Keratinocyte (primary cell): ENCODE data around the gene MCM10. TPM values are rescaled to one million over a fixed set of nuclear protein-coding genes. Genes with fewer than 3 reads are reported as not detected.

Experiments used
- DNase-seq: peaks from one replicate; pipeline ENCODE4 v3.0.0-alpha.2; 2011; ENCODE audit warnings: low read depth, missing footprints, low spot score
- FAIRE-seq: peaks from 2 replicates; lab custom pipeline; 2011; peaks lifted over from hg19 to GRCh38; lab: Jason Lieb, UNC
- H2AFZ ChIP-seq: 2 replicates; pipeline ENCODE4 v1.6.0; 2012; ENCODE audit warnings: low read length, control low read depth, inconsistent platforms; ENCODE audit not compliant: control insufficient read depth
- H3K27ac ChIP-seq: 2 replicates; pipeline ENCODE4 v1.5.1; 2011; ENCODE audit warnings: low read length; ENCODE audit not compliant: control insufficient read depth, insufficient read depth
- H3K27me3 ChIP-seq: 3 replicates; pipeline ENCODE4 v1.6.0; 2011; ENCODE audit warnings: low read length; ENCODE audit not compliant: control insufficient read depth, insufficient read depth; ENCODE audit errors: extremely low read depth
- H3K36me3 ChIP-seq, 2 experiments: 2 replicates in 1 of 2; 3 replicates in 1 of 2; pipeline ENCODE4 v1.5.1; 2011; ENCODE audit warnings: low read length in 2 of 2, mild to moderate bottlenecking in 1 of 2; ENCODE audit not compliant: control insufficient read depth in 2 of 2, insufficient read depth in 2 of 2; ENCODE audit errors: extremely low read depth in 1 of 2
- H3K4me1 ChIP-seq: 3 replicates; pipeline ENCODE4 v1.5.1; 2011; ENCODE audit warnings: low read length; ENCODE audit not compliant: control insufficient read depth, insufficient read depth; ENCODE audit errors: extremely low read depth
- H3K4me2 ChIP-seq: 3 replicates; pipeline ENCODE4 v1.6.0; 2011; ENCODE audit warnings: low read depth, low read length; ENCODE audit not compliant: control insufficient read depth, insufficient read depth; ENCODE audit errors: extremely low read depth
- H3K4me3 ChIP-seq, 3 experiments: fragments of 200-600 bp in 1 of 3; sonication (generic) in 1 of 3; 2 replicates in 2 of 3; 3 replicates in 1 of 3; pipeline ENCODE4 v1.5.1; 2011 to 2016; ENCODE audit warnings: low read length in 3 of 3, mild to moderate bottlenecking in 3 of 3, control low read depth in 2 of 3, inconsistent platforms in 1 of 3, low read depth in 1 of 3, mixed read lengths in 1 of 3, mixed run types in 1 of 3, moderate library complexity in 1 of 3; ENCODE audit not compliant: control insufficient read depth in 2 of 3, insufficient read depth in 2 of 3; ENCODE audit errors: extremely low read depth in 1 of 3
- H3K79me2 ChIP-seq: 2 replicates; pipeline ENCODE4 v1.6.0; 2012; ENCODE audit warnings: low read length; ENCODE audit not compliant: control insufficient read depth, insufficient read depth
- H3K9ac ChIP-seq: 3 replicates; pipeline ENCODE4 v1.6.0; 2011; ENCODE audit warnings: low read length; ENCODE audit not compliant: control insufficient read depth, insufficient read depth; ENCODE audit errors: extremely low read depth
- H3K9me1 ChIP-seq: 3 replicates; pipeline ENCODE4 v1.6.0; 2011; ENCODE audit warnings: low read length; ENCODE audit not compliant: control insufficient read depth, insufficient read depth; ENCODE audit errors: extremely low read depth
- H3K9me3 ChIP-seq: 2 replicates; pipeline ENCODE4 v1.5.1; 2012; ENCODE audit warnings: low read depth, low read length; ENCODE audit not compliant: control insufficient read depth
- H4K20me1 ChIP-seq: 3 replicates; pipeline ENCODE4 v1.6.0; 2011; ENCODE audit warnings: low read length; ENCODE audit not compliant: control insufficient read depth, insufficient read depth; ENCODE audit errors: extremely low read depth
- CTCF ChIP-seq, 3 experiments: IDR thresholded peaks in 1 of 3; conservative IDR thresholded peaks in 1 of 3; optimal IDR thresholded peaks in 1 of 3; 2 replicates in 2 of 3; 3 replicates in 1 of 3; pipeline versions ENCODE3 to v1.5.1; 2011; ENCODE audit warnings: low read length in 3 of 3, mild to moderate bottlenecking in 3 of 3, moderate library complexity in 2 of 3, control low read depth in 1 of 3, inconsistent platforms in 1 of 3; ENCODE audit not compliant: insufficient read depth in 2 of 3; ENCODE audit errors: extremely low read depth in 1 of 3
- EZH2 ChIP-seq: IDR thresholded peaks from one replicate; pipeline ENCODE4 v1.6.1; 2012; ENCODE audit warnings: inconsistent platforms, mild to moderate bottlenecking, low read length, moderate library complexity
- dilution Hi-C: fragments of 300-500 bp; cut with MboI; formaldehyde crosslinking; loops from one replicate; pipeline ENCODE4 v1.7.0; 2020; ENCODE audit warnings: low sequenced_read_pairs; ENCODE audit not compliant: extremely low pct_ligation_motif_present
- polyA plus RNA-seq, 5 experiments: library from polyadenylated mRNA; depleted of rRNA in 3 of 5; stranded (reverse) in 3 of 5; stranded (forward) in 1 of 5; unstranded in 1 of 5; fragments of >200 nt; gene quantifications; 1 replicate in 1 of 5; 2 replicates in 3 of 5; 3 replicates in 1 of 5; pipeline versions ENCODE4 v1.2.1 to v1.2.3, GENCODE V29; 2011 to 2012; ENCODE audit warnings: missing spikeins in 2 of 5, low read depth in 1 of 5, low replicate concordance in 1 of 5

The MCM10 gene
- polyA plus RNA-seq, 1 donor (not counting 4 experiments of a cell fraction or from before 2014, with no cell fraction given), result 6.2 TPM

GRCh38 chr10:13139676-13140075 lies 21.7 kb upstream of the MCM10 start:
- Histone ChIP-seq H2AFZ (no peak overlapping the region), H3K27me3 (no peaks in the 10 kb centered on the region), H3K4me1 (no peaks in the 10 kb centered on the region), H3K79me2 (no peaks in the 10 kb centered on the region), H3K9ac (no peak overlapping the region), H3K9me1 (no peaks in the 10 kb centered on the region), H3K9me3 (no peaks in the 10 kb centered on the region), H3K27ac (no peak overlapping the region), H3K4me2 (no peak overlapping the region), H4K20me1 (no peaks in the 10 kb centered on the region), H3K36me3 (peaks cover 11 to 38% of the 10 kb centered on the region in 2 experiments), H3K4me3 (no peak overlapping the region)
- no peak for TF ChIP-seq CTCF (optimal IDR thresholded peaks at IDR 0.05 in 1 of 3, IDR thresholded peaks at IDR 0.05 in 1 of 3, conservative IDR thresholded peaks at IDR 0.05 in 1 of 3; ENCODE audit: extremely low read depth in 1 of 3, insufficient read depth in 2 of 3, low read length in 3 of 3)
- no peak for TF ChIP-seq EZH2
- no peak for DNase-seq
- dilution Hi-C loops, result no loop called here
- no peak for FAIRE-seq

- dilution Hi-C loops, result no loop called here
- Histone ChIP-seq H3K27ac (no peak overlapping the region), H3K27me3 (no peaks in the 10 kb centered on the region), H3K36me3 (peaks cover 7 to 29% of the 10 kb centered on the region in 2 experiments), H3K9me3 (no peaks in the 10 kb centered on the region), H4K20me1 (no peaks in the 10 kb centered on the region), H3K4me1 (no peaks in the 10 kb centered on the region), H3K9ac (no peak overlapping the region), H3K9me1 (no peaks in the 10 kb centered on the region), H3K4me3 (no peak overlapping the region), H3K79me2 (no peaks in the 10 kb centered on the region), H3K4me2 (no peak overlapping the region), H2AFZ (no peak overlapping the region)
- FAIRE-seq (no peak), DNase-seq (no peak)
- TF ChIP-seq CTCF (optimal IDR thresholded peaks at IDR 0.05 in 1 of 3, IDR thresholded peaks at IDR 0.05 in 1 of 3, conservative IDR thresholded peaks at IDR 0.05 in 1 of 3; ENCODE audit: extremely low read depth in 1 of 3, insufficient read depth in 2 of 3, low read length in 3 of 3) (no peak), EZH2 (no peak)
Measured at GRCh38 chr10:13140627-13141190, 20.6 kb upstream of the MCM10 start.
